Globus pallidus (tissue), 1 donor: ENCODE results near the gene SGCA.

Experiments
- DNase-seq: peaks from one replicate; pipeline ENCODE4 v3.0.0-alpha.2; 2015; ENCODE audit warnings: low spot score

The SGCA gene

GRCh38 chr17:50165867-50166517 lies at the start of gene SGCA:
TSS of gene SGCA (plus strand) at chr17:50166005. CDS start at chr17:50166041, 36 bp downstream.
- DNase-seq, result no peak

GRCh38 chr17:50117202-50118051 lies 48.4 kb upstream of the SGCA start:
- no peak for DNase-seq

- DNase-seq, result no peak
Observed at GRCh38 chr17:50118076-50118827, 47.6 kb upstream of the SGCA start.

GRCh38 chr17:50118828-50119218 lies 47.0 kb upstream of the SGCA start:
- DNase-seq, result no peak

- DNase-seq, result no peak
Observed at GRCh38 chr17:50120475-50121253, 45.1 kb upstream of the SGCA start.

- no peak for DNase-seq
Observed at GRCh38 chr17:50122945-50123344, 42.9 kb upstream of the SGCA start.

GRCh38 chr17:50123649-50124349 lies 42.0 kb upstream of the SGCA start:
- no peak for DNase-seq

GRCh38 chr17:50125420-50125997 lies 40.3 kb upstream of the SGCA start:
- DNase-seq, result no peak

GRCh38 chr17:50127697-50128361 lies 38.0 kb upstream of the SGCA start:
- no peak for DNase-seq

GRCh38 chr17:50128441-50129352 lies 37.1 kb upstream of the SGCA start:
- no peak for DNase-seq

GRCh38 chr17:50129353-50129727 lies 36.5 kb upstream of the SGCA start:
- no peak for DNase-seq

- no peak for DNase-seq
Observed at GRCh38 chr17:50129728-50130558, 35.9 kb upstream of the SGCA start, which contains the start of gene SAMD14. TSS of gene SAMD14 (minus strand) at chr17:50130160. CDS start at chr17:50124959, 5,201 bp downstream.

GRCh38 chr17:50130559-50131305 lies 35.1 kb upstream of the SGCA start:
- DNase-seq, result no peak

- no peak for DNase-seq
Observed at GRCh38 chr17:50132104-50132794, 33.6 kb upstream of the SGCA start.

GRCh38 chr17:50133028-50133768 lies 32.6 kb upstream of the SGCA start:
- no peak for DNase-seq

- no peak for DNase-seq
Observed at GRCh38 chr17:50133769-50134099, 32.1 kb upstream of the SGCA start.
